ENCODE measurements around the gene PHYKPL. TPM values are rescaled to one million over a fixed set of nuclear protein-coding genes. Genes with fewer than 3 reads are reported as not detected.

Gene PHYKPL
- total RNA-seq, 1 donor from 2014 or later = 89.3 TPM

GRCh38 chr5:178236679-178237078, 4.1 kb upstream of the PHYKPL start:
- no peaks in the 10 kb centered on the region for H3K9me3 ChIP-seq
- H3K36me3 ChIP-seq = no peaks in the 10 kb centered on the region
- no peak for DNase-seq (ENCODE audit: low spot score in 2 of 2)
- H3K4me1 ChIP-seq = peaks cover 0 to 4% of the 10 kb centered on the region in 2 donors
- H3K27ac ChIP-seq = no peak overlapping the region
- no peak overlapping the region for H3K4me3 ChIP-seq
- intact Hi-C loops (cut with DNase I) = no loop called here
- TF ChIP-seq, protein P1, sequence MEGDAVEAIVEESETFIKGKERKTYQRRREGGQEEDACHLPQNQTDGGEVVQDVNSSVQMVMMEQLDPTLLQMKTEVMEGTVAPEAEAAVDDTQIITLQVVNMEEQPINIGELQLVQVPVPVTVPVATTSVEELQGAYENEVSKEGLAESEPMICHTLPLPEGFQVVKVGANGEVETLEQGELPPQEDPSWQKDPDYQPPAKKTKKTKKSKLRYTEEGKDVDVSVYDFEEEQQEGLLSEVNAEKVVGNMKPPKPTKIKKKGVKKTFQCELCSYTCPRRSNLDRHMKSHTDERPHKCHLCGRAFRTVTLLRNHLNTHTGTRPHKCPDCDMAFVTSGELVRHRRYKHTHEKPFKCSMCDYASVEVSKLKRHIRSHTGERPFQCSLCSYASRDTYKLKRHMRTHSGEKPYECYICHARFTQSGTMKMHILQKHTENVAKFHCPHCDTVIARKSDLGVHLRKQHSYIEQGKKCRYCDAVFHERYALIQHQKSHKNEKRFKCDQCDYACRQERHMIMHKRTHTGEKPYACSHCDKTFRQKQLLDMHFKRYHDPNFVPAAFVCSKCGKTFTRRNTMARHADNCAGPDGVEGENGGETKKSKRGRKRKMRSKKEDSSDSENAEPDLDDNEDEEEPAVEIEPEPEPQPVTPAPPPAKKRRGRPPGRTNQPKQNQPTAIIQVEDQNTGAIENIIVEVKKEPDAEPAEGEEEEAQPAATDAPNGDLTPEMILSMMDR (IDR thresholded peaks at IDR 0.05) = no peak
- H3K27me3 ChIP-seq = no peaks in the 10 kb centered on the region

- H3K4me1 ChIP-seq = peaks cover 5 to 10% of the 10 kb centered on the region in 2 donors
- TF ChIP-seq, protein P1 (IDR thresholded peaks at IDR 0.05) = no peak
- DNase-seq (ENCODE audit: low spot score in 2 of 2) = no peak
Measured at GRCh38 chr5:178236126-178236525, 3.5 kb upstream of the PHYKPL start.

GRCh38 chr5:178235588-178235974, 3.0 kb upstream of the PHYKPL start:
- H3K4me1 ChIP-seq = peaks cover 10 to 15% of the 10 kb centered on the region in 2 donors
- H3K36me3 ChIP-seq = no peaks in the 10 kb centered on the region
- no peaks in the 10 kb centered on the region for H3K9me3 ChIP-seq
- no peaks in the 10 kb centered on the region for H3K27me3 ChIP-seq
- TF ChIP-seq, protein P1 (IDR thresholded peaks at IDR 0.05) = no peak
- H3K27ac ChIP-seq = no peak overlapping the region
- no peak for DNase-seq (ENCODE audit: low spot score in 2 of 2)
- H3K4me3 ChIP-seq = no peak overlapping the region
- intact Hi-C loops (cut with DNase I) = no loop called here

More at GRCh38 chr5:178236126-178236525, 3.5 kb upstream of the PHYKPL start:
- intact Hi-C loops (cut with DNase I) = no loop called here
- Histone ChIP-seq H3K4me3 (no peak overlapping the region), H3K27ac (no peak overlapping the region), H3K9me3 (no peaks in the 10 kb centered on the region), H3K36me3 (no peaks in the 10 kb centered on the region), H3K27me3 (no peaks in the 10 kb centered on the region)

GRCh38 chr5:178234750-178235587, 2.4 kb upstream of the PHYKPL start:
- no peaks in the 10 kb centered on the region for H3K27me3 ChIP-seq
- peaks cover under 1 to 6% of the 10 kb centered on the region in 2 donors for H3K36me3 ChIP-seq
- H3K4me1 ChIP-seq = peaks cover 10 to 18% of the 10 kb centered on the region in 2 donors
- peak in 1 of 2 donors; percentile 84 for DNase-seq (ENCODE audit: low spot score in 2 of 2)
- intact Hi-C loops (cut with DNase I) = loop anchor here (5.0 kb wide), 1 partner anchor 1497 kb away; the partner anchor contains the start of gene MAML1
- H3K27ac ChIP-seq = no peak overlapping the region
- H3K4me3 ChIP-seq = no peak overlapping the region
- TF ChIP-seq, protein P1 (IDR thresholded peaks at IDR 0.05) = peak; percentile 37 to 66 (median 46)
- no peaks in the 10 kb centered on the region for H3K9me3 ChIP-seq

GRCh38 chr5:178234121-178234749, 1.6 kb upstream of the PHYKPL start:
- Histone ChIP-seq H3K27me3 (no peaks in the 10 kb centered on the region), H3K9me3 (no peaks in the 10 kb centered on the region), H3K4me1 (peaks cover 10 to 18% of the 10 kb centered on the region in 2 donors), H3K27ac (no peak overlapping the region), H3K4me3 (no peak overlapping the region), H3K36me3 (peaks cover 4 to 13% of the 10 kb centered on the region in 2 donors)
- DNase-seq (ENCODE audit: low spot score in 2 of 2) = no peak
- intact Hi-C loops (cut with DNase I) = loop anchor here (5.0 kb wide), 1 partner anchor 1498 kb away; the partner anchor contains the start of gene MAML1
- TF ChIP-seq, protein P1 (IDR thresholded peaks at IDR 0.05) = no peak
